GM21528 (cell line): ENCODE measurements around the gene AKR1C4.
"Not testable (repeated sequence)": the region's sequence is repeated elsewhere in the genome, so short reads cannot be mapped to it uniquely, and the experiment has no call there.

Source experiments
- ATAC-seq: cut with Tn5 transposase; IDR thresholded peaks from one replicate; pipeline ENCODE4 v1.9.1; 2021; ENCODE audit warnings: mild to moderate bottlenecking, moderate library complexity; ENCODE audit not compliant: unreplicated experiment, low FRiP score

The AKR1C4 gene

DNA sequence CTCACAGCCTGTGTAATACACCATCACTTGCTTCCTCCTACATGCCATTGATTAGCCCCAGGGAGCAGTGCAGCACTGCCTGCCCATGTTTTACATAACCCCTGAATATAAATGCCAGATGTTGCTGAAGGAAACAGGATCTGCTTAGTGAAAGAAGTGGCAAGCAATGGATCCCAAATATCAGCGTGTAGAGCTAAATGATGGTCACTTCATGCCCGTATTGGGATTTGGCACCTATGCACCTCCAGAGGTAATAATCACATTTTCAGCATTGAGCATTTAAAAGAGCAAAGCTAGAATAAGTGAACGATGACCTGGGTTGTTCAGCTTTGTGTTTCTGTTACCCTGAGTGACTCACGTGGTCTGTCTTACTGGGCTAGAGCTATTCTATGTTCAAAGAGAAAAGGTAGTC is at the start of gene AKR1C4:
TSS of gene AKR1C4 (plus strand) at position 136 of the 412 bp plus-strand sequence. CDS start at position 167, 31 bp downstream.
- no peak for ATAC-seq

DNA sequence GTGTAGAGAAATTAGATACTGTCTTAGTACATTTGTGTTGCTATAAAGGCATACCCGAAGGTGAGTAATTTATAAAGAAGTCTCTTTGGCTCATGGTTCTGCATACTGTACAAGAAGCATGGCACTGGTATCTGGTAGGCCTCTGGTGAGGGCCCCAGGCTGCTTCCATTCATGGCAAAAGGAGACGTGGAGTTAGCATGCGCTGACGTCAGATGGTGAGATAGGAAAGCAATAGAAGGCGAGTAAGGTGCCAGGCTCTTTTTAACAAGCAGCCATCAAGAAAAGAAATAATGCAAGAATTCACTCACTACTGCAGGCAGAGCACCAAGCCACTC is 49.8 kb upstream of the AKR1C4 start:
- no peak for ATAC-seq

DNA sequence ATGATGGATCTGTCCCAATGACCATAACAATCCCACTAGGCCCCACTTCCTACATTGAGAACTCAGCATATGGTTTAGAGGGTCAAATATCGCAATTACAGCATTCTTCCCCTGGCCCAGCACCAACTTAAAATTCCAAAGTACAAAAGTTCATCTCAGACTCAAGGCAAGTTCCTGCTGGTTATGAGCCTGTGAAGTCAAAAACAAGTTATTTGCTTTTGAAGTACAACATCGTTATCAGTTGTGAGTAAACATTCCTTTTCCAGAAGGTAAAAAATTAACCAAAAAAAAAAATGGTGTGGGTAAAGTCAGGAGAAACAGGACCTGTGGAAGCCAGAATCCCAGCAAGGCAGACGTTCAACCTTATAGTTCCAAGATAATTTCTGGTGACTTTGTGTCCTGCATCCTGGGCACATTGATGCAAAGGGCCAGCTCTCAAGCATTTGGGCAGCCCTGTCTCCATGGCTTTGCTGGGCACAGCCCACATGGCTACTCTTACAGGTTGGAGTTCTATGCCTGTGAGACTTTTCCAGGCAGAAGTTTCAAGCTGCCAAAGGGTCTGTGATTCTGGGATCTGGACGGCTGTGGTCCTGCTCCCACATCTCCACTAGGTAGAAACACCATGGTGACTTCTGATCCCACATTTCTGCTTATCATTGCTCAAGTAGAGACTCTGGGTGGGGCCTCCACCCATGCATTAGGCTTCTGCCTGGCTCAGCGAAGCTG is 49.2 kb upstream of the AKR1C4 start:
- ATAC-seq: no peak

DNA sequence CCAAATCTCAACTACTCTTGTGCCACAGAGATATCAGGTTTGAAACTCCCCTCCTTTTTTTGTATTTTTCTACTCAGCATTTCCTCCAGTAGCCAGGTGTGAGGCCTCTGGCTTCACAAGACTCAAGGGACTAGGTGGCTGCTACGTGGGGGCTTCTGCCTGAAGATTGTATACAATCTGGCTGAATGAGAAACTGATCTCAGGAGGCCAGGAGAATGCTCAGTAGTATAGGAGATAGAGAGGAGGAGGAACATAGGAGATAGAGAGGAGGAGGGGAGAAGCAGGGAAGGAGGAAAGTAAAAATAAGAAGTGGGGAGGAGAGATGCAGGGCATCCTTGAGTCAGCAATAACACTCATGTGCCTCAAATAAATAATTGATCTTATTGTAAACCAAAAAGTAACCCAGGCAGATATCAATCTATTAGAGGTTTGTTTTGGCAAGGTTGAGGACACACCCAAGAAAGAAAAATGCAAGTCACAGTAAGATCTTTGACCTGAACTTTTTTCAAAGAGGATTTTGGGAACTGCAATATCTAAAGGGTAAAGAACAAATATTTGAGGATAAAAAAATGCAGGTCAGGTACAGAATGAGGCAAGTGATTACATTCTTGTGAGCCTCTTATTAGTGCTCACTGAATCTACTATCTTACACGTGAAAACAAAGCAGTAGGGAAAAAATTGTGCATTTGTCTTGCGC is 48.5 kb upstream of the AKR1C4 start:
- no peak for ATAC-seq

DNA sequence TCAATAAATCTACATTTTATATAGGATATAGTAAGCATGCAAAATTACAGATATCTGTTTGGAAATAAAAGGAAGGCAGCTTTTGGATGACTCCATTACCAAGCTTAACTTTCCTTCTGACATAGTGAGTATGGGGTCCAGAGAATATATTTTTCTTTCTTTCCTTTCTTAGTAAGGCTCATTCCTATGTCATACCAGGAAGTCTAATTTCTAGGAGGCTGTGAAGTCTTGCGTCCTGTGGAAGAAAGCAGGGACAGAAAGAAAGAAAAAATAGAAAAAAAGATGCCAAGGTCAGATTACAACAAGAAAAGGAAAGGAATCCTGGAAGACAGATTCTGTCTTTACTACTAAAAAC is 48.0 kb upstream of the AKR1C4 start:
- no peak for ATAC-seq

DNA sequence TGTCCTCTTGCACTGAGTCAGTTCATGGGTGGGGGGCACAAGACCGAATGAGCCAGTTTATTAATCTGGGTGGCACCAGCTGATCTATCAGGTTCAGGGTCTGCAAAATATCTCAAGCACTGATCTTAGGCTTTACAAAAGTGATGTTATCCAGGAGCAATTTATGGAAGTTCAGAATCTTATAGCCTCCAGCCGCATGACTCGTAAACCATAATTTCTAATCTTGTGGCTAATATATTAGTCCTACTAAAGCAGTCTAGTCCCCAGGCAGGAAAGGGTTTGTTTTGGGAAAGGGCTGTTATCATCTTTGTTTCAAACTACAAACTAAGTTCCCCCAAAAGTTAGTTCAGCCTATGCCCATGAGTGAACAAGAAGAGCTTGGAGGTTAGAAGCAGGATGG is 45.6 kb upstream of the AKR1C4 start:
- ATAC-seq: no peak

DNA sequence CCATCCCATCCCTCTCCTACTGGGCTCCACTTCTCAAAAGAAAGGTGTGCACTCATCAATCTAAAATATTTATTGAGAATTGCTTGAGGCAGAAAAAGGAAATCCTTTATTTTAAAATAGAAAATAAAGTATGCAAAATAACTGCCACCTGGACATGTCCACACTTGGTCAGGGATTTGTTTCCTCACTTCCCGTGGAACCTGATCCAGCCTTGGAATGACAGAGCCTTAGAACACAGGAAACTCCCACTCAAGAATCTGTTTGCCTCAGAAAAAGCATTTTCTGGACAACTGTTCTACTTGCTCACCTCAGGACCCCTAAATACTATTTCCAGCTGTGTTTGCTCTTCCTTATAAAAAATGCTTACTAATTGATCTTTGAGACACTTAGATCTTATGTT is 40.7 kb upstream of the AKR1C4 start:
- no peak for ATAC-seq

DNA sequence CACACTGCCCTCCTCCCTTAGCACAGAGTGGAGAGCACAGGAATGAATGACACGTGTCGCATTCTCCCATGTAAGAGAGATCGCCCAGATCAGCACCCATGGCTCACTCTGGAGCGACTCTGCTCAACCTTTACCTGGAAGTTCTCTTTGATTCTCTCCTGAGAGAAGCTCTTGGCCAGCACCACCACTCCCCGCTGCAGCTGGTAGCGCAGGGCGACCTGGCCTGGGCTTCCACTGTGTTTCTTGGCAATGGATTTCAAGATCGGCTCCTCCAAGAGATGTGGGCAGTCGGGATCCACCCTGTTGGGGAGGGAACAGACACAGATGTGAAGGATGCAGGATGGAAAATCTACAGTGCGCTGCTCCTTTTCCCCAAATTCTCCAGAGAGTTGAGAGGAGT is 39.1 kb upstream of the AKR1C4 start:
- ATAC-seq: no peak

DNA sequence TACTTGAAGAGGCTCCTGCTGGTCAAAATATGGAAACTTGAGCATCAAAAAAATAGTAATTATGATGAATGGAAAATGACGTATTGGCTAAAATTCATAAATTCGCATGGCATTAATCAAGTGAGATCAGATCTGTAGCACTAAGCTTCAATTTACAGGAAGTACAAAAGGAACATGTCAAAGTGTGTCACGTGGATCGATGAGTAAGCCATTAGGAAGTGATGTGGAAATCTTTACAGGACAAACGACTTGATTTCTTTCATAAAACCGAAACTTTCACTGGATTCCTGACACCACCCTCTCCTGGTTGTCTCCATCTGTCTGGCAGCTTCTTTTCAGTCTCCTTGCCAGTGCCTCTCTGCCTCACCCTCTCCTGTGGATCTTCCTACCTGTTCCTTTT is 37.5 kb upstream of the AKR1C4 start:
- ATAC-seq: no peak

DNA sequence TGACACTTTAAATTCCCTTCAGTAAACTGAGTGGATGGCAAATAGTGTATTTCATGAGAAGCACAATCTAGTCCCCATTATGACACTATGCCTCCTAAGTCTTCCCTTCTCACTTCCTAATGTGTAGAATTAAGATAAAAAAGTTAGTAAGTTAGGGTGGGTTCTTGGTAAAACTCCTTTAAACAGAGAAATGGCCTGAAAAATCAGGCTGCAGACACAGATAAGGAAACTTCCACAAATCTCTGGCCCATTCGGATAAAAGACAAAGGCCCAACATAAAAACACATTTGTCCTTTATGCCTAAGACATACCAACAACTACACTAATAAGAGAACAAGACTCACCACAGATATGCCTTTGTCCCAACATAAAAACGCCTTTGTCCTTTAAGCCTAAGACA is 33.1 kb upstream of the AKR1C4 start:
- no peak for ATAC-seq

DNA sequence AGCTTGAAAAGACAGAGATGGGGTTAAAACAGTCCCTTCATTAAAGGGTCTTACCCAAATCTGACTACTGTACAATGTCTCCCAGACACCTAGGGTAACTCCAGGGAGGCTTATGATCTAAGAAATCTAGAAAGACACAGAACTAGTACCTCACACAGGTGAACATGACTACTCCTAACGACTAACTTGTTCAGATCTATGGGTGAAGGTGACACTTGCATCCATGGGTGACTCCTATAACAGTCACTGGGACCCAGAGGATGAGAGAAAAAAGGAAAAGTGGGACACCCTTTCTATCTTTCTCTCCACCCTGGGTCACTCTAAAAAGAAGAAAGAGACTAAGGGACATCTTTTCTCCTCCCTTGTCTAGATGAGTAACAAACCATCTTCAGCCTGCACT is 30.9 kb upstream of the AKR1C4 start:
- ATAC-seq: no peak

DNA sequence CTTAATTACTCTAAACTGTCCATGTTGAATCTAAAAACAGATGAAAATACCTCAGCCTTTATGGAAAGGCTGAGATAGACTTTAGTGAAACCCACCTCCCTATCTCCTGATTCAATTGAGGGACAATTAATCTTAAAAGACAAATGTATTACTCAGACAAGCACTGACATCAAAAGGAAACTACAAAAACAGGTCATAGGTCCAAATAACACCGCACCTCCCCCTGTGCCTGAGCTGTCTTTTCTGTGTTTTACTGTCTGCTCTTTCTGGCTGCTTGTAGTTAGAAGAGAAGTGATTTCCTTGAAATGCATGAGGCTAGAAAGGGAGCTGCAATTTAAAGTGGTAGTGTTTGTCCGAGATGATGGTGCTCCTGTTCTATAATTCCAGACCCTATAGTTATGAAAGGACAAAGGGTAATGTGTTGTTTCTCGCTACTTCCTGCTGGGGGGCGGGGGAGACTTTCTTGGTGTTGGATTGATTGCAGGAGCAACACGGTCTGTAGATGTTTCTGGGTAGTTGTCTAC is 27.7 kb upstream of the AKR1C4 start:
- no peak for ATAC-seq

DNA sequence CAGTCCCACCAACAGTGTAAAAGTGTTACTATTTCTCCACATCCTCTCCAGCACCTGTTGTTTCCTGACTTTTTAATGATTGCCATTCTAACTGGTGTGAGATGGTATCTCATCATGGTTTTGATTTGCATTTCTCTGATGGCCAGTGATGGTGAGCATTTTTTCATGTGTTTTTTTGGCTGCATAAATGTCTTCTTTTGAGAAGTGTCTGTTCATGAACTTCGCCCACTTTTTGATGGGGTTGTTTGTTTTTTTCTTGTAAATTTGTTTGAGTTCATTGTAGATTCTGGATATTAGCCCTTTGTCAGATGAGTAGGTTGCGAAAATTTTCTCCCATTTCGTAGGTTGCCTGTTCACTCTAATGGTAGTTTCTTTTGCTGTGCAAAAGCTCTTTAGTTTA is 21.1 kb upstream of the AKR1C4 start:
- not testable (repeated sequence) for ATAC-seq

DNA sequence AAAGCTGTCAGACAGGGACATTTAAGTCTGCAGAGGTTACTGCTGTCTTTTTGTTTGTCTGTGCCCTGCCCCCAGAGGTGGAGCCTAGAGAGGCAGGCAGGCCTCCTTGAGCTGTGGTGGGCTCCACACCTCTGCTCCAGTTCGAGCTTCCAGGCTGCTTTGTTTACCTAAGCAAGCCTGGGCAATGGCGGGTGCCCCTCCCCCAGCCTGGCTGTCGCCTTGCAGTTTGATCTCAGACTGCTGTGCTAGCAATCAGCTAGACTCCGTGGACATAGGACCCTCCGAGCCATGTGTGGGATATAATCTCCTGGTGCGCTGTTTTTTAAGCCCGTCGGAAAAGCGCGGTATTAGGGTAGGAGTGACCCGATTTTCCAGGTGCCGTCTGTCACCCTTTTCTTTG is 16.1 kb upstream of the AKR1C4 start:
- not testable (repeated sequence) for ATAC-seq

DNA sequence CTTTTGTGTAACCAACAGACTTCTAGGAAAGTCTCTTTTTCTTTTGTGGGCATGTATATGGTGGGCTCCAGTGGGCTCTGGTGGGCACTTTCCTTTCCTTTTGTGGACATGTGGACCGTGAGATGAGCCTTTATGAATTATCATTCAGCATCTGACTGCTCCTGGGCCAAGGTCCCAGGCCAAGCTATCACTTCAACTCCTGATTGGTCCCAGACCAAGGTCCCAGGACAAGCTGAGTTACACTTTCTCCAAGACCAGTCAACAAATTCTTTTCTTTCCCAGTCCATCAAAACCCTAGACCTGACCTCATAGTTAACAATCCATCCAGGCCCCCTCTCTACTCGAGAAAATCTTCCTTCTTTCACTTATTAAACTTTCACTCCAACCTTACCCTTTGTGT is 12.7 kb upstream of the AKR1C4 start:
- ATAC-seq: no peak

DNA sequence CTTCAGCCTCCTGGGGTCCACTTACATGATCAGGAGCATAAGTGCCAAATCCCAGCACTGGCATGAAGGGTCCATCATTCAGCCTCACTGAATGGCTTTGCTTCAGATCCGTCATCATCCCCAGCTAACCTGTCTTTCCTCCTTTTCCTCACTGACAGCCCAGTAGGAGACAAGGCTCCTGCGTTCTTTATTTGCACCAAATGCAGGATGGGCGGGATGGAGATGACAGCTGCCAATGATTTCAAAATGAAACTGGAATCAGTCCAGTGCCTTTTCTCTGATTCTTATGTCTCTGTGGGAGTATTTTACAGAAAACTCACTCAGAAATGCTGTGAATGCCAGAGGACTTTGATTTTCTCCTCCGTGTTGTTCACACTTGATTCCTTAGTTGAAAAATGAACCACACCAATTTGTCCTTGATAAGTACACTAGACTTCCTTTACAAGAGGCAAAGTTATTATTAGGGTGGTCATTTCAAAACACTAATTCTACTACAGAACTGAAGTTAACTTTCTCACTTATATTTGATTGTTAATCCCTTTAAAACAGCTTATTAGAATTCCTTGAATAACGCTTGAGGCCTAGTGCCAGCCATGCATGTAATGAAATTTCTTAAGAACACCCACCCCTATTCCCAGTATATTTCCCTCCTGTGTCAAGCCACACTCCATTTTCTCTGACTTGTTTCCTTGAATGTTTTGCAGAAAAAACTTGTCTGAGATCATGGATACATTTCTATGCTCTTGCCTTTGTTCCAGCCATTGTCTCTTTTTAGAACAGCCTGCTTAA is 11.5 kb upstream of the AKR1C4 start, which contains the start of gene AKR1C8:
TSS of gene AKR1C8 (minus strand) at position 164 of the 789 bp plus-strand sequence. CDS start at position 118, 46 bp downstream.
- no peak for ATAC-seq

DNA sequence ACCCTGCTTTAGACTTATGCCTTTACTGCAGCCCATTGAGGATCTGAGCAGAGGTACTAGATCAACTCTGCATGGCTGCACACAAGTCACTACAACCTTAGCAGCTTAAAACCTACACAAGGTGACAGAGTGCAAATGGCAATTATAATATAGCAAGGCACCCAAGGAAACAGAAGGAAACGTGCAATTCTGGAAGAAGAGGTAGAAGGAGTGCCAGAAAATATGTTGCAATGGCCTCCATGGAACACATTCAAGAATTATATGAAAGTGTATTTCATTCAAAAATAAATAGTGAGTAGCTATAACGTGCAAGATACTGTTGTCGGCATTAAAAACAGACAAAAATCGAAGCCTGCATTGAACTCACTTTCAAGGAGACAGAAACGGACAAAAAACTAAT is 8.8 kb upstream of the AKR1C4 start:
- ATAC-seq: no peak

DNA sequence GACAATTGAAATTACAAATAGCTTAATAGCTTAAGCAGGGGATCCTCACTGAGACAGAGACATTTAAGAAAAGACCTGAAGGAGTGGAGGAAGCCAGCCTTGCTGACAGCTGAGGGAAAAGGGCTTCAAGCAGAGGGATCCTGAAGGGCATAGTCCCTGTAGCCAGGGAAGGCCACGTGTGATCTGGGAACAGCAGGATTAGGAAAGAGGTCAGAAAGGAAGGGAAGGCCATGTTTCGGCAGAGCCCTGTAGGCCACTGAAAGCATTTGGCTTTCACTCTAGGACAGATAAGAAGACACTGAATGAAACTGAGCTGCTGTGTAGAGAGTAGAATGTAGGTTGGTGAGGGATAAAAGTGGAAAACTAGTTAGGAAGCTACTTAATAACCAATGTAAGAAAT is 8.3 kb upstream of the AKR1C4 start:
- ATAC-seq: no peak

DNA sequence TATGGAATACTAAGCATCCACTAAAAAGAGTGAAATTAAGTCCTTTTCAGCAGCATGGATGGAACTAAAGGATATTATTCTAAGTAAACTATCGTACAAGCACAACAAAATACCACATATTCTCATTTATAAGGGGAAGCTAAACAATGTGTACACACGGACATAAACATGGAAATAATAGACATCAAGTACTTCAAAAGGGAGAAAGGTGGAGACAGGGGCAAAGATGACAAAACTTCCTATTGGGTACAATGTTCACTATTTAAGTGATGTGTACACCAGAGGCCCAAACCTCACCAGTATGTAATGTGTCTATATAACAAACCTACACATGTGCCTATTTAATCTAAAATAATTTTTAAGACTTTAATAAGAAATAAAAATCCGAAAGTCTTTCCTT is 2.2 kb upstream of the AKR1C4 start:
- ATAC-seq: no peak

DNA sequence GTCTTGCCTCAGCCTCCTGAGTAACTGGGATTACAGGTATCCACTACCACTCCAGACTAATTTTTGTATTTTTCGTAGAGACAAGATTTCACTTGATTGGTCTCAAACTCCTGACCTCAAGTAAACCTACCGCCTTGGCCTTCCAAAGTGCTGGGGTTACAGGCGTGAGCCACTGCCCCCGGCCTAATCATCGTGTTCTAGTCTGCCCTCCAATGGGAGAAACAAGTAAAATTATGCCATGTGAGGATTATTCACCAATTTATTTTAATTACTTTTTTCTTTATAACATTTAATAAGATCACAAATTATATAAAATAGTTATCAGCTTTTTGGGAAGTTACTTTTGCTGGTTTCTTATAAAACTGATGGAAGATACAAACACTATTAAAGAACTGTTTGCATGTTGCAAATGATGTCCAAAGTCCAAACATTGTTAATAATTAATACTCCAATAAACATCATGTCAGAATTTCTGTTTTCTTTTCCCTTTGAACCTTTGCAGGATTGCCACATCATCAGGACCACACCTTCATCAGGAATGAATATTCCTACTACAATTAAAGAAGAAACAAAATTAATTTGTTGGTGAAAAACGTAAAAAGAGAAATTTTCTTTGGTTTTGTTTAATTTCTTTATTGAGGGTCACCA is 786 bp upstream of the AKR1C4 start:
- ATAC-seq: no peak

DNA sequence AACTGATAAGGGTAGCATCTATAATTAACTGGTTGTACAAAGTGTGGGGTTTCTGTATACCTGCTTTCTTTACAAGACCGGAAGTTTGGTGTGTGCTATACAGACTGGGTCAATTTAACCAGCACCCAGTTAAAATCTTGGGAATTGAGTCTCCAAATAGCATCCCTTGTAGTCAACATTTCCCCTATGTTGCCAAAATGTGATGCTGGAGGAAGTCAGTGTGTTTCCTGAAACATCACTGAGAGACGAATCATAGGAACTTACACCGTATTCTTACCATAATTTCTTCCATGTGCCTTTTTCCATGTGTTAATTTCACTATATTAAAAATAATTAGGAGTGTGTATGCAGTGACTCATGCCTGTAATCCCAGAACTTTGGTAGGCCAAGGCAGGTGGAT is 1.7 kb downstream of the AKR1C4 start:
- ATAC-seq: no peak
